Neural crest cell (in vitro differentiated cells): ENCODE data around the gene DVL2. TPM values are rescaled to one million over a fixed set of nuclear protein-coding genes. Genes with fewer than 3 reads are reported as not detected.
"Not testable (repeated sequence)": the region's sequence is repeated elsewhere in the genome, so short reads cannot be mapped to it uniquely, and the experiment has no call there.

Experiments
- DNase-seq: peaks from one replicate; pipeline ENCODE4 v3.0.0; 2021; ENCODE audit warnings: low read depth, mixed read lengths, low spot score
- H3K27ac Mint-ChIP-seq: one replicate; pipeline ENCODE4 v1.8.0; 2021; ENCODE audit warnings: mild to moderate bottlenecking, mixed read lengths; ENCODE audit not compliant: unreplicated experiment
- H3K27me3 Mint-ChIP-seq: 2 replicates; pipeline ENCODE4 v1.8.0; 2021; ENCODE audit warnings: low read depth, mild to moderate bottlenecking, mixed read lengths
- H3K36me3 Mint-ChIP-seq: 2 replicates; pipeline ENCODE4 v1.8.0; 2021; ENCODE audit warnings: low read depth, mild to moderate bottlenecking, mixed read lengths
- H3K4me1 Mint-ChIP-seq: 2 replicates; pipeline ENCODE4 v1.8.0; 2021; ENCODE audit warnings: mixed read lengths
- H3K4me3 Mint-ChIP-seq: one replicate; pipeline ENCODE4 v1.8.0; 2021; ENCODE audit warnings: mild to moderate bottlenecking, mixed read lengths
- H3K9me3 Mint-ChIP-seq: 2 replicates; pipeline ENCODE4 v1.8.0; 2021; ENCODE audit warnings: mixed read lengths
- total RNA-seq: library from RNA; stranded (reverse); gene quantifications from 2 replicates; pipeline ENCODE4 v1.2.1, GENCODE V29; 2021
- TF ChIP-seq, protein P1 (sequence below): fragments of 200-600 bp; sonication (generic); conservative IDR thresholded peaks from 2 replicates; pipeline ENCODE4 v1.5.0; 2021; ENCODE audit warnings: antibody characterized with exemption, mild to moderate bottlenecking

Gene DVL2
- total RNA-seq, 1 donor from 2014 or later = 140 TPM

- Mint-ChIP-seq H3K9me3 (no peaks in the 10 kb centered on the region), H3K4me1 (peaks cover 41% of the 10 kb centered on the region), H3K27ac (no peak overlapping the region), H3K27me3 (peaks cover 3% of the 10 kb centered on the region), H3K4me3 (peak overlapping the region; percentile 99), H3K36me3 (peaks cover 19% of the 10 kb centered on the region)
- TF ChIP-seq, protein P1, sequence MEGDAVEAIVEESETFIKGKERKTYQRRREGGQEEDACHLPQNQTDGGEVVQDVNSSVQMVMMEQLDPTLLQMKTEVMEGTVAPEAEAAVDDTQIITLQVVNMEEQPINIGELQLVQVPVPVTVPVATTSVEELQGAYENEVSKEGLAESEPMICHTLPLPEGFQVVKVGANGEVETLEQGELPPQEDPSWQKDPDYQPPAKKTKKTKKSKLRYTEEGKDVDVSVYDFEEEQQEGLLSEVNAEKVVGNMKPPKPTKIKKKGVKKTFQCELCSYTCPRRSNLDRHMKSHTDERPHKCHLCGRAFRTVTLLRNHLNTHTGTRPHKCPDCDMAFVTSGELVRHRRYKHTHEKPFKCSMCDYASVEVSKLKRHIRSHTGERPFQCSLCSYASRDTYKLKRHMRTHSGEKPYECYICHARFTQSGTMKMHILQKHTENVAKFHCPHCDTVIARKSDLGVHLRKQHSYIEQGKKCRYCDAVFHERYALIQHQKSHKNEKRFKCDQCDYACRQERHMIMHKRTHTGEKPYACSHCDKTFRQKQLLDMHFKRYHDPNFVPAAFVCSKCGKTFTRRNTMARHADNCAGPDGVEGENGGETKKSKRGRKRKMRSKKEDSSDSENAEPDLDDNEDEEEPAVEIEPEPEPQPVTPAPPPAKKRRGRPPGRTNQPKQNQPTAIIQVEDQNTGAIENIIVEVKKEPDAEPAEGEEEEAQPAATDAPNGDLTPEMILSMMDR = no peak
- DNase-seq = no peak
Measured at GRCh38 chr17:7249214-7249613, 14.9 kb upstream of the DVL2 start.

DNA sequence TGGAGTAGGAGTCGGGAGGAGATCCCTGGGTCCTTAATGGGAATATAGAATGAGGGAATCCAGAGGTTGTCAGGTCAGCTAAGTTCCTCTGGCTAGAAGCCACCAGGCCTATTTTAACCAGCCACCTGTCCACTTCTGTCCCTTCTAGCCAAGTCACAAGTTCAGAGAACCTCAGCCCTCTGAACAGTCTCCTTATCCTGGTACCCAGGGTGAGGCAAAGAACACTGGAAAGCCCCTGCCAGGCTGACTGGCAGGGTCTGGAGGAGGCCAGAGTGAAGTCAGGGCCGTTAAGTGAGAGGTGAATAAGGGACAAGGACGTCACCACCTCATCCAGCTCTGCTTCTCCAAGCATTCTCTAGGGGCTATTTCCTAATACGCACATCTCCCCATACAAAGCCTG, 14.5 kb upstream of the DVL2 start:
- Mint-ChIP-seq H3K4me1 (peaks cover 41% of the 10 kb centered on the region), H3K9me3 (no peaks in the 10 kb centered on the region), H3K4me3 (peak overlapping the region; percentile 99), H3K36me3 (peaks cover 19% of the 10 kb centered on the region), H3K27ac (no peak overlapping the region), H3K27me3 (peaks cover 3% of the 10 kb centered on the region)
- no peak for DNase-seq
- TF ChIP-seq, protein P1 = no peak

DNA sequence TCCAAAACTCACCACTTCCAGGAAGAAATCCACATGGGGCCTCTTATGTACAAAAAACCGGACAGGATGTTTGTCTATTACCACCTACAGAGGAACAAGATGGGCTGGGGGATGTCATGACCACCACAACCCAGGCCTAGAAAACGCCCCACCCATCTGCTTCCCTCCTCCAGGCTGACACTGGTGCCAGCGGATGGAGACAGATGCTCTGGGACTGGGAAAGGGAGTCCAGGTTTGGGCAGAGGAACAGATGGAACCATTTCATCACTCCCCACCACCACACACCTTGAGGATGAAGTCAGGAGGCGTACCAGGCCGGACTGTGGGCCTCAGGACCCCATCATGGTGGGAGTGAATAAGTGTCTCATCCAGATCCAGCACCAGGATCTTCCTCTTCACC, 12.5 kb upstream of the DVL2 start:
- H3K27ac Mint-ChIP-seq = peak overlapping the region; percentile 76
- no peaks in the 10 kb centered on the region for H3K9me3 Mint-ChIP-seq
- H3K4me3 Mint-ChIP-seq = peak overlapping the region; percentile 79
- H3K36me3 Mint-ChIP-seq = peaks cover 18% of the 10 kb centered on the region
- no peak for DNase-seq
- TF ChIP-seq, protein P1 = no peak
- H3K4me1 Mint-ChIP-seq = peaks cover 39% of the 10 kb centered on the region
- H3K27me3 Mint-ChIP-seq = peaks cover 9% of the 10 kb centered on the region

DNA sequence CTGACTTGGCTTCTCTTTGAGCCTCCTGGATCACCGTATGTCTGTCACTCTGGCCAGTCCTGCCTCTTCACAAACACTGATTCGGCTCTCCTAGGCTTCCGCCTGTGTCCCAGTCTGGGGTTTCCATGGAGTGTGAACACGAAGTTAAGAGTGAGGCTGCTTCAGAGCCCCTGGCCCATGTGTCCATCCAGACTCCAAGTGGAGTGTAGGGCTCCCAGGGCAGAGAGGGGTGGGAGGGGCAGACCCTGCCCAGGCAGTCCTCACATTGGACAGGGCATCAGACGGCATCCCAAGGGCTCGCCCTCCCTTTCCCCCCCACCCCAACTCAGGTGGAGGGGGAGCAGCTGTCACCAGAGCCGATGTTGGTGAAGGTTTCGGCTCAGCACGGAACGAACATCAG, 9.5 kb upstream of the DVL2 start:
- H3K27me3 Mint-ChIP-seq = peaks cover 19% of the 10 kb centered on the region
- not testable (repeated sequence) for H3K9me3 Mint-ChIP-seq, H3K27ac Mint-ChIP-seq, DNase-seq
- H3K4me3 Mint-ChIP-seq = peak overlapping the region; percentile 94
- peaks cover 24% of the 10 kb centered on the region for H3K36me3 Mint-ChIP-seq
- H3K4me1 Mint-ChIP-seq = peaks cover 41% of the 10 kb centered on the region

- DNase-seq = no peak
- Mint-ChIP-seq H3K27ac (peak overlapping the region; percentile 76), H3K27me3 (peaks cover 19% of the 10 kb centered on the region), H3K4me1 (peaks cover 37% of the 10 kb centered on the region), H3K36me3 (peaks cover 24% of the 10 kb centered on the region), H3K9me3 (no peaks in the 10 kb centered on the region), H3K4me3 (peak overlapping the region; percentile 94)
- TF ChIP-seq, protein P1 = no peak
Measured at GRCh38 chr17:7243453-7243729, 9.1 kb upstream of the DVL2 start.

GRCh38 chr17:7242717-7243452, 8.6 kb upstream of the DVL2 start:
- TF ChIP-seq, protein P1 = no peak
- DNase-seq = peak; percentile 93
- peaks cover 24% of the 10 kb centered on the region for H3K36me3 Mint-ChIP-seq
- peak overlapping the region; percentile 94 for H3K4me3 Mint-ChIP-seq
- H3K27me3 Mint-ChIP-seq = peaks cover 19% of the 10 kb centered on the region
- H3K4me1 Mint-ChIP-seq = peaks cover 37% of the 10 kb centered on the region
- H3K9me3 Mint-ChIP-seq = no peaks in the 10 kb centered on the region
- H3K27ac Mint-ChIP-seq = peak overlapping the region; percentile 99
